NCI-H187 (cell line): Measurements from ENCODE around the gene KRTAP22-2.

Source experiments
- DNase-seq, 2 experiments: peaks; one replicate each; lab custom pipeline; 2025; lab: John Stamatoyannopoulos, UW

Gene KRTAP22-2

DNA sequence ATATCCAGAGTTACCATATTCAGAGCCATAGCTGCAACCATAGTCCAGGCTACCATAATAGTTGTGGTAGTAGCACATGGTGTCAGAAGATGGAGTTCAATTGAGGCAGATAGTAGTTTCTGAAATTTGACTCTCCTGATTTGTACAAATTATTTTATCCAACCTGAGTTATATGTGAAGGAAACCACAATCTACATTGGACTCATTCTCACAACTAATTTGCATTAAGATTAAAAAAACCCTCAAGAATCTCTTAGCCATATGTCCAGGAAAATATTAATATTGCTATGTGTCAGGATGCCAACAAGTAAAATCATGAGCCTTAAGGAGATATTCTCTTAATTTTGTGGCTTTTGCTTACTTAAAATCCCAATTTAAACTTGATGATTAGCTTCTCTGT lies at the start of gene KRTAP22-2:
Gene KRTAP22-2 (minus strand): TSS at position 101 of the 400 bp plus-strand sequence.
- DNase-seq = no peak

DNA sequence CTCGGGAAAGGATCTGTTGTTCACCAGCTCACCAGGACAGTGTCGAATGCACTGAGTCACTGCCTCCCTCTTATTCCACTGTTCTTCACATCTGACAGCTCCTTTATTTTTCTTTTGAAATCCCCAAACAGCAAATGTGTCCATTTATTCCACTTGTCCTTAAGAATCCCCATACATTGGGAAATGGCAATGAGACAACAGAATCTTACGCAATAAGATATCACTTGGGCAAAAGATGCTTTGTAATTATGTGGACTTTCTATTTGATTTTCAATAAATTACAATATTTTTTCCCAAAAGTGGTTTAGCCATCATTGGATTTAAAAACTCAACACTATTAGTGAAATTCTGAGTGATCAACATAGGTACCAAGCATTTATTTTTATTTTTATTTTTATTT lies 48.5 kb upstream of the KRTAP22-2 start:
- no peak for DNase-seq

- no peak for DNase-seq
Observed at GRCh38 chr21:30634906-30635305, 44.7 kb upstream of the KRTAP22-2 start, which contains the start of gene KRTAP20-2. TSS of gene KRTAP20-2 (plus strand) at chr21:30635206. CDS start at chr21:30635264, 58 bp downstream.

DNA sequence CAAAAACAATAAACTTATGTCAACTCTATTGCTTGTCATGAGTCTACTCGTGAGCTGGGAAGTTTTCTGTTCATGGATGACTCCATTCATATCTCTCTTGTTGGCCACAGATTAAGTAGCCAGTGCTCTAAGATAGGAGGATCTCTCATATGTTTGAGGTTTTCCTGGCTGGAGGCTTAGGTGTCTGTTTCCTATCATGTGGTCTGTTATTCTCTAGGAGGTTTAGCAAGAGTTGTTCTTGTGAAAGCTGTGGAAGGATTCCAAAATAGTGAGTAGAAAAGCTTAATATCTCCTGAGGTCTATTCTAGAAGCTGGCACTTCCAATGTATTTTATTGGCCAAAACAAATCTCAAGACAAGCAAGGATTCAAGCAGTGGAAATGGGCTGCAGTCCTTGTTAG lies 39.0 kb upstream of the KRTAP22-2 start:
- DNase-seq = no peak

DNA sequence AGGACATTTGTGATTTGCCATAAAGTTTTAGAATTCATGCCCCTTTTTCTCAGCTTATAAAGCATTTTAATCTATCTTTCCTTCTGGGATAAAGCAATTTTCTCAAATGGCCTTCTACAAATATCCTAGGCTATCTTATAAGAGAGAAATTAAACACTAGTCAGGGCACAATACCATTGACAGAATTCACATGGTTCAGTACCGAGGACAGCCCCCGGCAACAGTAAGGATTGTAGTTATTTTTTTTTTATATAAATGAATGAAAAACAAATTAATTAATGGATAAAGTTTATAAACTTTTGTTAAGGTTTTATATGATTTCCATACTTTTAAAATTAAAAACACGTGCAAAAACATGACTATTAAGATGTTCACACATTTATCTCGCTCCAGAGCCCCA lies 37.9 kb upstream of the KRTAP22-2 start:
- DNase-seq = no peak

GRCh38 chr21:30625449-30626165 lies 35.4 kb upstream of the KRTAP22-2 start:
- DNase-seq = no peak

GRCh38 chr21:30623362-30623761 lies 33.2 kb upstream of the KRTAP22-2 start:
- DNase-seq = no peak

GRCh38 chr21:30620522-30620921 lies 30.3 kb upstream of the KRTAP22-2 start, which contains the start of gene KRTAP20-4:
TSS of gene KRTAP20-4 (plus strand) at chr21:30620627.
- DNase-seq = no peak

DNA sequence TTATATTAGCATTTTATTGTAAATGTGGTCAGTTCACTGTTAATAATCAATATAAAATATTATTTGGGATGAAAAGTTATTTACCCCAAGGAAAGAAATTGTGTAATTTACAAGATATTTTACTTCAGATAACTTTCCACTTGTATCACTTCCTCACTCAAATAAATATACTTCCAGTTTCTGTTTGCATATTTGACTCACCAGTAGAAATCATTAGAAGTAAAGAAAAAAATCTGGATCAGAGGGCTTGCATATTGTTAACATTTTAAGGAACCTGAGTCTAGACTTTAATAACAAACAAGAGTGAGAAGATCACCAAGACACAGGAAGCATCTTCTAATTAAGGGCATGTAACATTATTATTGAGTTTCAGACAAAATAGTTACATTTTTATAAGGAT lies 29.9 kb upstream of the KRTAP22-2 start:
- DNase-seq = no peak

DNA sequence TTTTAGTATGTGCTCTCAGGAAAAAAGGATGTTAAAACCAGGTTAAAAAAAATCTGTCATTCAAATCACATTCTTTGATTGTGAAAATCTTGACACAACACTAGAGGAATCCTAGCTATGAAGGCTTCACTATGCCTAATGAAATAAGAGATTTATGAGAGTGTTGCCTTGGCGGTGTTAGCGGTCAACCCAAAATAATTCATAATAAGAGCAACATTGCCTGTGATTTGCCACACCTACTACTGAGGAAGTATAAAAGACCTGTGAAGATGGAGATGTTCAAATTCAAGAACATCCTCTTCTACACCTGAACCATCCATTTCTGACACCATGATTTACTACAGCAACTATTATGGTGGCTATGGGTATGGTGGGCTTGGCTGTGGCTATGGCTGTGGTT lies 25.9 kb upstream of the KRTAP22-2 start, which contains the start of gene KRTAP20-1:
Gene KRTAP20-1 (plus strand): TSS at position 301 of the 400 bp plus-strand sequence. CDS start 30 bp downstream, at position 331.
- DNase-seq = no peak

DNA sequence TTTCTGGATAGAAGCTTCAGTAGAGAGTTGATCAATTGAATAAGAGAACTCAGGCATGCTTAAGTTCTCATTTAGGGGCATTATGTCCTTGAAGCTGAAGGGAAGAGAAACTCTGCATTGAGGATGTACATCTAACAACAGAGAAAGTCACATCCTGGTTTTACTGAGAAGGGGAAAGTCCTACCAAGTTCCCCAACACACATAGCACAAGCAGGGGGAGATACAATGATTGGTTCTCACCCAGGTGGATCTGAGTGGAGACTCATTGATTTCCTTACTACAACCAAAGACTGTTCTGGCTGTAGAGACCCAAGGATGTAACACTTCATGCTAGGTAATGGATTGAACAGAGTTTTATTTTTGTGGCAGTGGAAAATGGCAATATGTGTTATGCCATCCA lies 25.0 kb upstream of the KRTAP22-2 start:
- DNase-seq = no peak

GRCh38 chr21:30613836-30614235 lies 23.6 kb upstream of the KRTAP22-2 start, which contains the start of gene KRTAP6-1:
TSS of gene KRTAP6-1 (minus strand) at chr21:30613930. CDS start at chr21:30613904, 26 bp downstream.
- DNase-seq = no peak

DNA sequence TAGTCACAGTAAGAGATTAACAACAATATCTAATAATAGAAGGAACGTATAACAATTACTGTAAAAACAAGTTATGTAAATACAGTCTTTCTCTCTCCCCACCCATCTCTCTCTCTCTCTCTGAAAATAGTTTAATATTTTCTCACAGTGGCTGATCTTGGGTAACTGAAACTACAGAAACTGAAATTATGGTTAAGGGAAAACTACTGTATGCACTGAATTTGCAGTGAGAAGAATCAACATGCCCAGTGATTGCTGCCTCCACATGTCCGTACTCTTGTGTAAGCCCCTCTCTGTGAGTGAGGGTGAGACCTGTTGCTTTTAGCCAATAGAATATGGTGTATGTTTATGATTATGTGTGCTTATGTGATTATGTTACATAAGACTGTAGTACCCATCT lies 21.9 kb upstream of the KRTAP22-2 start:
- no peak for DNase-seq

- DNase-seq = no peak
Observed at GRCh38 chr21:30605968-30606367, 15.8 kb upstream of the KRTAP22-2 start.

GRCh38 chr21:30600787-30601186 lies 10.6 kb upstream of the KRTAP22-2 start, which contains the start of gene KRTAP22-1:
TSS of gene KRTAP22-1 (plus strand) at chr21:30601087.
- no peak for DNase-seq

DNA sequence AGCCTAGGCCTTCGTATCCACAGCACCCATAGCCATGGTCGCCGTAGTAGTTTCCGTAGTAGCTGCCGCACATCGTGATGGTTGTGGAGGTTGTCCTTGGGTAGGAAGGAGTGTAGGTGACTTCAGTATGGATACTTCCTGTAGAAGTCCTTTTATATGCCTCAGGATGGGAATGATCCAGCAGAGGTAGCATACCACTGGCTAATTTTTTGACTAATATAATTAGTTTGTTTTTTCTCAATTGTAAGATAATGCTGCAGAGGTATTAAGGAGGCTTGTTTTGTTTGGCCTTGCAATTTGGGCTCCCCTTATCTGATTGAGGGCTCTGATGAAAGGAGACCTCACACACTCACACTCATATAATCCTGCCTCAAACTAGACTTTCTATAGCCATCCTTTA lies 8.6 kb upstream of the KRTAP22-2 start, which contains the start of gene KRTAP6-2:
Gene KRTAP6-2 (minus strand): TSS at position 101 of the 400 bp plus-strand sequence. CDS start 28 bp downstream, at position 73.
- DNase-seq = no peak

GRCh38 chr21:30592140-30592539 lies 1.9 kb upstream of the KRTAP22-2 start, which contains the start of gene KRTAP6-3:
TSS of gene KRTAP6-3 (plus strand) at chr21:30592440. CDS start at chr21:30592446, 6 bp downstream.
- no peak for DNase-seq

- no peak for DNase-seq
Observed at GRCh38 chr21:30582870-30583269, 7.3 kb downstream of the KRTAP22-2 start.

DNA sequence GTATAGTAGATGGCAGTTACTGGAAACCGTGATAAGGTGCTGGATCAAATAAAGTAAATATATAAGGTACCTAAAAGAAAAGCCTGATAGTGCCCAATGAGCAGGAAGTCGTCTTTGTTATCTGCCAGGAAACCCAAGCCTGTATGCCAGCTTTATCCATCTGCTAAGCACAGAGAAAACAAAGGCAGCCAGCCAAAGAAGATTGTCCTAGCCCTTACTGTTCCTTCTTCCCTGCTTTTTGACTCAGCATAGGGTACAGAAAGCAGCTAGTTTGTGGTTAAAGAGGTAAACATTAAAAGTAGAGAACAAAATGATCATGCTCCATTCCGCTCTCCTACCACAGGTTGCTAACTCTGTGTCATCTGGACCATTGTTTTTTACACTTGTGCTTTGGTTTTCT lies 10.1 kb downstream of the KRTAP22-2 start:
- DNase-seq = no peak

- no peak for DNase-seq
Observed at GRCh38 chr21:30579346-30579745, 10.9 kb downstream of the KRTAP22-2 start.

- no peak for DNase-seq
Observed at GRCh38 chr21:30577766-30578165, 12.4 kb downstream of the KRTAP22-2 start.

DNA sequence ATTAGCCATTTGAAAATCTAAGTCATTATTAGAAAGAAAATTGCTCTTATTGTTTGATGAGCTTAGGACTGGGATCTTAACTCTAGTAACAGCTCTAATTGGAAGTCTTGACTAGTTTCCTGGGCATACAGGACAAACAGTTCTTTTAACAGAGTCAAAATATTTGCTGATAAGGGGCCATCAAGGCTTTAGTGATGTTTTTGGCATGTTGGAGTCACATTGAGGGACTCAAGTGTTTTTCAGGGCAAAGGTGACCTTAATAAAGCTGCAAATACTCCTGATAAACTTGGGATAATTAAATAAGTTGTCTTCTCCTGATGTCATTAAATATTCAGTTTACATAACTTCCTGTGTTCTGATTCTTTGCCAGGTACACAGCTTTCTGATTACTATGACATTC lies 22.6 kb downstream of the KRTAP22-2 start:
- DNase-seq = no peak

DNA sequence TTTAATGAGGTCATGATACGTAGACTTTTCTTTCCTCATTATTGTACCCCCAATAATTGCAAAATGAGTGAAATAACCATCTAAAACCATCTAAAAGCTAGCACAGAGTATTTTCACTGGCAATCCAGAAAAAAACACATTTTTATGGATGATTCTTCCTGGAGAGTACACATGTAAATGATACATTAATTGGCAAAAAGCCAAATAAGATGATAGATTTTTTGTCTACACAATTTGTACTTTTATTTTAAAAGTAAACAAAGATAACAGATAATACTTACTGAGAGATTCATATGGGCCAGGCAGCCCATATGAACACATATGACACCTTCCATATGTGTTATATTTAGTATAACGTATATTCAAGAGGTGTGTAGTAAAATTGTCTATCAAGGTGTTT lies 26.6 kb downstream of the KRTAP22-2 start:
- DNase-seq = no peak
